ENCODE measurements around the gene IL36B.
A peak's percentile ranks its signal among the peaks of the same experiment; 100 is the strongest.

Gene IL36B

GRCh38 chr2:113075600-113075999, 22.9 kb upstream of the IL36B start:
- no peak for DNase-seq

DNA sequence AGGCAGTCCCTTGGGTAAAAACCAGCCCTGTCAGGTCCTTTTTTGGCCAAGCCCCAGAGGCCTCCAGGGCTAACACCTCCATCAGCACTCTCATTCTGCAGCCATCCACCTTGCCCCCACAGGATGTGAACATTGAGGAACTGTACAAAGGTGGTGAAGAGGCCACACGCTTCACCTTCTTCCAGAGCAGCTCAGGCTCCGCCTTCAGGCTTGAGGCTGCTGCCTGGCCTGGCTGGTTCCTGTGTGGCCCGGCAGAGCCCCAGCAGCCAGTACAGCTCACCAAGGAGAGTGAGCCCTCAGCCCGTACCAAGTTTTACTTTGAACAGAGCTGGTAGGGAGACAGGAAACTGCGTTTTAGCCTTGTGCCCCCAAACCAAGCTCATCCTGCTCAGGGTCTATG, 22.4 kb upstream of the IL36B start:
- peak; percentile 14 for DNase-seq

DNA sequence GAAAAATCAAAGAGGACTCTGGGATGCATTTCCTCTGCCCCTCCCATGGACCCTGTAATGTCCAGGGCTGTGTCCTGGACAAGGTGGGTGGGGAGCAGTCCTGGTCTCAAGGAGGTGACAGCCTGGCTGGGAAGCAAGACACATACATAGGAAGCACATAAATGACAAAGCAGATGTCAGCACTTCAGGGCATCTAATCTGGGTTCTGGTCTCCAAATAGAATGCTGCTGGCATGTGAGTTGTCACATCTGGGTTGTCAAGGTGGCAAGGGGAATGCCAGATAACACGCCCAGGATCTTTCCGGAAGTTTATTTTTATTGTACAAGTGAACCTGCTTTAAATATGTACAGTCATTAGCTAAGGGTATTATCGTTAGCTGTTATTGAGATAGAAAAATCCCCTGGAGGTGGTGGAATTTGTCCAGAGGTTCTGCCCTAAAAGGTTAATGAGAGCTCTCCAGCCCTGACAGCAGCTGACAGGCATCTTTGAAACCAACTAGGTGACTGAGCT, 20.7 kb upstream of the IL36B start:
- DNase-seq: no peak

- DNase-seq: no peak
Measured at GRCh38 chr2:113072584-113072983, 19.9 kb upstream of the IL36B start.

DNA sequence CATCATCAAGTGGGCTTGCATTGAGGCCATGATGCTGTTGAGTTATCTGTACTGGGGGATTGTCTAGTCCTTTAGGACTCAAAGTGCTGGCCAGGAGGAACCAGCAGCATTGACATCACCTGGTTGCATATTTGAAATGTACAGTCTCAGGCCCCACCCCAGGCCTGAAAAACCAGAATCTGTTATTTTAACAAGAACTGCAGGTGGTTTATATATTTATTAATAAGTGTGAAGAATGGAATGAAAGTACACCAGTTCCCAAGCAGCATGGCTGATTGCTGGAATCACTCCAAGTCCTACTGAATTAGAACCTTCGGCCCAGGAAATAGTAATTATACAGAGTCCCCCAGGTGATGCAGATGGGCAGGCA, 17.9 kb upstream of the IL36B start:
- DNase-seq: no peak

DNA sequence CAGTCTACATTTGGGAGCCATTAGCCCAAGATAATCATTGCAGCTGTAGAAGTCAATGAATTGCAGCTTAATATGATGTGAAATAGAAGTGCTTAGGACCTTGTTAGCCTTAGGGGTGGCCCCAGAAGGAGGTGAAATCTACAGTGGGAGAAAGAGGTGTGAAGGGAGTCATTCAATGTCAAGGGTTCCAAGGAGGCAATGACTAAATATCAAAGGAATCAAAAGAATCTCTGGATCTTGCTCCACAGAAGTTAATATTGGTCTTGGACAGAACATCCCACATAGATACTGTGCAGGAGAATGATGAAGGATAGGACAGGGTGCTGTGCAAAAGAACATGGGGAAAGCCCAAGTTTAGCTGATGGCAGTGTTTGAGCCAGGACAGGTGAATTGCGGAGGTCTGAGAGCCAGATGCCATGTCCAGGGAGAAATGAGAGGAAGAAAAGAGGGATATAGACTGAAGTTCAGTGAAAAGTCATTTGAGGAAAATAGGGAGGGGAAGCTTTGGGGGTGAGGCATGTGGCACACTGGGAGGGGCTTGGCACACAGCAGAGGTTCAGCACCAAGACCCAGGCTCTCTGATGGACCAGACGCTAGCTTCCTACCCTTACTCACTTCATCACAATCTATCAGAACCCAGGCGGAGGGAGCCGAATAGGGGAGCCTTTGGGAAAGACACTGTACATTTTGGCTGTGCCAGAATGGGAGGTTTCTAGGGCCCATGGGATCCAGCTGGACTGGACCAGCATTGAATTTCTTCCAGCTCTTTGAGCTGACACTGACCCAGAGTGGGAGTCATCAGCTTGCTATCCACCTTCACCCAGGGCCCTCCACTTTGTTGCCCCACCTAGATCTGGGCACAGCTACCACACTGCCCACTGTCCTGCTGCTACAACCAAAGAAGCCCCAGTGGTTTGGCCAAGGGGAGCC, 17.3 kb upstream of the IL36B start:
- DNase-seq: no peak

DNA sequence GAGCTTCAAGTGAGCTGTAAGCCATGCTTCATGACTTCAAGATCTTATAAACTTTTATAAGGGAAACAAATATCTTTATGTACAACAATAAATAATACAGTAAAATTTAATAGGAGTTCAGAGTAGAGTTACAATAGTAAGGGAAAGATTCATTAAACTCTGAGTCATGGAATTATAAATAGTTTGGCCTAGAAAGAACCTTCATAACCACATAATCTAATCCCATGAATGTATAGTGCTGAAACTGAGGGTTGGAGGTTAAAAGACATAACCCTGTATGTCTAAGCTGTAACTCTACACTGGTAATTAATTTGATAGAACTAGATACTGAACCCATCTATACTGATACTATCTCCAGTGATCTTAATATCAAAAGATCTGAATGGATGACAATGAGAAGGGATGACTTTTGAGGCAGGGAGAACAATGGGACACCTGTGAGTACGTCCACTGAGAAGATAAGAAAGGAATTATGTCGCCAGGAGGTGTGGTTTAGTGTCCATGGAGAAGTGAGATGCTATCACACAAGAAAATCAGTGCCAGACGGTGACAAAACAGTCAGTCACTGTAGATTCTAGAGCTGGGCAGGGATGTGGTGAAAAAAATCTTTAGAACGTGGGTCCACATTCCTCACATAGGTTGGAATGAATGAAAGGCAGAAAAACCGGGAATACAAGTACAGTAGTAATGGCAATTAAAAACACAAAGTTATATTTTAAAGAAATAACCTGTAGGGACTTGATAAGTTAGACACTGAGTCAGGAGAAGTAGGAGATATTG, 16.2 kb upstream of the IL36B start:
- no peak for DNase-seq

DNA sequence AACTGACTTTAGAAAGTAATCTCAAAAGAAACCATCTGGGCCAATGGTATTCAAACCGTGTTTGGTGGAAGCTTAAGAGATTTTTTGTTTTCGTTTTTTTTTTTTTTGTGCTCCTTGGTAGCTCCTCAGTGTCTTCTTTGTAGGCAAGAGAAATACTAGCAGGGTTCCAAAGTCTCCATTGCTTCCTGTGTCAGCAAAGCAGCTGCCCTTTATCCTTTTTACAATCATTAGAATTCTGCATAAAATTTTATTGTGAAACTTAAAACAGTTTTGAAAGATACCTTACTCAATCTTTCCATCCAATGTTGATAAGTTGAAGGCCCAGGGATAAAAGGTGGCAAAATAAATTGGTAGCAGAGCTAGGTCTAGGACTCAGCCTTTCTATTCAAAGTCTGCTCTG, 15.6 kb upstream of the IL36B start:
- no peak for DNase-seq

DNA sequence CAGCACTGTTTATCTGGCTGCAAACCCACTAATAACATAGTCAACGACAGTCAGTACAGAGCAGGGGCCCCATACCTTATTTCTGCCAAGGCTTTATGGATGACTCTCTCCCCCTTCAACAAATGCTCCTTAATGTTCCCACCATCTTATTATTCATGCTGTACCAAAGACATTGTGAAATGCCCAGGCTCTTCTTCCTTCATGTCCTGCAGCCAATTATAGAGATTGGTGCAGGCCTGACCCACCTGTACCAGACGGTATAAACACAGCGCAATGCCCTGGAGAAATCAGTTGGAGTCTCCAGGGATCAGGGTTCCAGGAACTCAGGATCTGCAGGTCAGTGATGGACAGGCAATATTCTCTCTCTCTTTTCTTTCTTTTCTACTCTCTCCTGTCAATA, 15.0 kb upstream of the IL36B start, which contains the start of gene IL1F10:
Gene IL1F10, plus strand, starts transcription at position 290 of the 400 bp plus-strand sequence. CDS start 4,769 bp downstream, outside the sequence.
- DNase-seq: no peak

GRCh38 chr2:113064898-113065297, 12.2 kb upstream of the IL36B start:
- no peak for DNase-seq

- DNase-seq: no peak
Measured at GRCh38 chr2:113064281-113064680, 11.6 kb upstream of the IL36B start.

DNA sequence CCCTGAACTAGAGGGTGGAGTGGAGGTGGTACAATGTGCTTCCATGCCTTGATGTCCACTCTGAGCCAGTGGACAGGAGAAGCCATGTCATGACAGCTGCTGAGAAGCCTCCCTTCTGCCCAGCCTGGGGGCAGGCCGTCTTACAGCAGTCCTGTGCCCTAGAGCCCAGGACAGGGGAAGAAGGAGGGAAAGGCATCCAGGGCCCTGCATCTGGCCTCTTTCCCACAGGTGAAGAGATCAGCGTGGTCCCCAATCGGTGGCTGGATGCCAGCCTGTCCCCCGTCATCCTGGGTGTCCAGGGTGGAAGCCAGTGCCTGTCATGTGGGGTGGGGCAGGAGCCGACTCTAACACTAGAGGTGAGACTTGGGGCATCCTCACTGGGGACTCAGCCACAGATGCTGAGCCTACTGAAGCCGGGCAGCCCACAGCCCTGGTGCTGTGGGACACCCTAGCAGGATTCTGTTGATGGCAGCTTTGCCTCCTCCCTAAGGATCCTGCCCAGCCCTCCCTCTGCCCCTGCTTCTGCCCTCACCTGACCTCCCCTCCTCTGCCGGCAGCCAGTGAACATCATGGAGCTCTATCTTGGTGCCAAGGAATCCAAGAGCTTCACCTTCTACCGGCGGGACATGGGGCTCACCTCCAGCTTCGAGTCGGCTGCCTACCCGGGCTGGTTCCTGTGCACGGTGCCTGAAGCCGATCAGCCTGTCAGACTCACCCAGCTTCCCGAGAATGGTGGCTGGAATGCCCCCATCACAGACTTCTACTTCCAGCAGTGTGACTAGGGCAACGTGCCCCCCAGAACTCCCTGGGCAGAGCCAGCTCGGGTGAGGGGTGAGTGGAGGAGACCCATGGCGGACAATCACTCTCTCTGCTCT, 9.5 kb upstream of the IL36B start:
- DNase-seq: no peak

DNA sequence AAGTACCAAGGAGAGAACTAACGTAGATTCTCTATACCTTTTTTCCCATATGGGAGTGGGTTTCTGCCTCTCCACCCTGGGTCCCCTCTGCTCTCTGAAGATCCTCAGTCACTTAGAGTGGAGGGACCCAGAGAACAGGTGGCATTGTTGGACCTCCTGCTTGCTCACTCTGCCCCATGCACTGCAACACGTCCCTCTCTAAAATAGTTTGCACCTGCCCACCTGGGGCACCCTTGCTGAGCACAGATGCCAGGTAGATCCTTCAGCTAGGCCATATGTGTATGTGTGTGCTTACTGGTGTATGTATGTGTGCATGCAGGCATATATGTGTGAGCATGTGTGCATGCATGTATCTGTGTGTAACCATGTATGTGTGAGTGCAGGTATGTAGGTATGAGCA, 8.6 kb upstream of the IL36B start:
- DNase-seq: no peak

DNA sequence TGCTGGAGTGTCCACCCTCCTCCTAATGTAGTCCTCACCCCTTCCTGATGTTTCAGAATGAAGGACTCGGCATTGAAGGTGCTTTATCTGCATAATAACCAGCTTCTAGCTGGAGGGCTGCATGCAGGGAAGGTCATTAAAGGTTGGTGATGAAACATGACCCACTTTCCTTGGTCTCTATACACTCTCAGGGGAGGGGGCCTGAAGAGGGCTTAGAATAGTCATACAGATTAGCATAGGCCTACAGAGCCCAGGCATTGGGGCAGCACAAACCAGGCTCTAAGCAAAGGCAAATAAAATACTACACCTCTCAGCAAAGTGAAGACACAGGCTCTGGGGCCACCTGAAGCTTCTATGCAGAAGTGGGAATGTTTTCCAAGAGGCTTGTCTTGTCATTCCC, 8.1 kb upstream of the IL36B start:
- DNase-seq: no peak

GRCh38 chr2:113060396-113060795, 7.7 kb upstream of the IL36B start:
- DNase-seq: no peak

DNA sequence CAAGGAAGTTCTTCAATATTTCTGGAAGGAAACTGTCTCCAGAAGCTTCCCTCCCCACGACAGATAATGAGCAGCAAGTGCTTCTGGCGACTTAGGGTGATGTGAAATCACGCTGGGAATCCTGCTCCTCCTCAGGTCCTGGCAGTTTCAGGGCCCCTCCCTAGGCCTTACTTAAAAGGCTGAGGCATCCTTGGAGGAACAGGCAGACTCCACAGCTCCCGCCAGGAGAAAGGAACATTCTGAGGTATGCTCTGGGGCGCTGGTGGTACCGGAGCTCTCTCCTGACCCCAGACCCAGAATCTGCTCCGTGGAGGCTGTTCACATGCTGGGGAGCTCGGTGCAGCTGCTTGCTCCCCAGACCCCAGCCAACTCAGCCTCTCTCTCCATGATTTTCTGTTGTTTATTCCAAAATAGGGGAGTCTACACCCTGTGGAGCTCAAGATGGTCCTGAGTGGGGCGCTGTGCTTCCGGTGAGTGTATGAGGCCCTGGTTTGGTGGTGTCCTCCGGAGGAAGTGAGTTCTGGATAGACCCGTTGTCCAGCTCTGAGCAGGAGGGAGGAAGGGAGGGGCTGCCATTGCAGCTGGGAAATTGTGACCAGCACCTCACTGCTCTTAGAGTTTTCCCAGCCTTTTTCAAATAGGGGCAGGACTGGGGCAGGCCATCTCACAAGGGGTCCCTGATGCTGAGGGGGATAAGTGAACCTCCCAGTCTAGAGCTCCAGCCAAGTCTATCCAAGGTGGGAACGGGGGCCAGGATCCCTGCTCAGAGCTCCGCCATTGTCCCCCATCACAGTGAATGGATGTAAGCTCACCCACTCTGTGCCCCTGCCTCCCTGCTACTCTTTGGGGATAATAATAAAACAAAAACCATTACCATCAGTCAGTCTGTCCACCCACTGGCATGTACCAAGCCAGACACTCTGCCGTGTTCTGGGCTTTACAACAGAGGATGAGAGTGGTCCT, 6.6 kb upstream of the IL36B start, which contains the start of gene IL36RN:
Gene IL36RN, plus strand, starts transcription at position 201 of the 963 bp plus-strand sequence. Its CDS starts 241 bp downstream, at position 442.
- DNase-seq: no peak

DNA sequence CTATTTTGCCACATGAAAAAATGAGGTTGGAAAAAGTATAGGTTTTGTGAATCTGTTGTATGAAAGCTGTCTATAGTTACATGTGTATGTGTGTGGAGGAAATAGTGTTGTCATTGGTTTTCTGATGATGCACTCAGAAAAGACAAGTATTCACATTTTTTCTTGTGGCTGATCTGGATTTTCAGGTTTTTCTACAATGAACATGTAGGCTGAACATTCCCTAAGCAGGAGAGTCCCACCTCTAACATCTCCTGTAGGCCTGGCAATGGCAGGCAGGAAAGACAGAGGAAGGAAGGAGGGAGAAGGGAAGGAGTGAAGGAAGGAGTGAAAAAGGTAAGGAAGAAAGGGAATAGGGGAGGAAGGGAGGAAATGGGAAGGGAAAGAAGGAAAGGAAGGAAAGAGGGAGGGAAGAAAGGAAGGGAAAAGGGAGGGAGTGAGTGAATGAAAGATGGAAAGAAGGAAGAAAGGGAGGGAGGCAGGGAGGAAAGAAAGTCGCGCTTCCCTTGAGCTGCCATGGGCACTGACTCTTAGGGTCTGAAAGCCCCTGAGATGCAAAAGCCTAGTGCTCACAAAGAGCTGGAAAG, 5.8 kb upstream of the IL36B start:
- no peak for DNase-seq

GRCh38 chr2:113057117-113057516, 4.5 kb upstream of the IL36B start:
- DNase-seq: no peak

DNA sequence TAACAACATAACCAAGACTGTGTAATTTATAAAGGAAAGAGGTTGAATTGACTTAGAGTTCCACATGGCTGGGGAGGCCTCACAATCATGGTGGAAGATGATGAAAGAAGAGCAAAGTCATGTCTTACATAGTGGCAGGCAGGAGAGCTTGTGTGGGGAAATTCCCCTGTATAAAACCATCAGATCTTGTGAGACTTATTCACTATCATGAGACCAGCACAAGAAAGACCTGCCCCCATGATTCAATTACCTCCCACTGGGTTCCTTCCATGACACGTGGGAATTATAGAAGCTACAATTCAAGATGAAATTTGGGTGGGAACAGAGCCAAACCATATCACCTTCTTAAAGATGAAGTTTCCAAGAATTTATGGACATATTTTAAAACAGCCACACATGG, 3.9 kb upstream of the IL36B start:
- no peak for DNase-seq

GRCh38 chr2:113054066-113054465, 1.4 kb upstream of the IL36B start:
- DNase-seq: no peak

- no peak for DNase-seq
Measured at GRCh38 chr2:113053666-113054065, 999 bp upstream of the IL36B start.
